GM18951 (cell line): ENCODE measurements around the gene MEGF6.

Experiments used
- POLR2A ChIP-seq: IDR thresholded peaks from 4 replicates; pipeline ENCODE4 v1.6.1; 2011; ENCODE audit warnings: mild to moderate bottlenecking; ENCODE audit not compliant: insufficient read length, insufficient read depth; ENCODE audit errors: extremely low read depth
- in situ Hi-C: fragments of 300-500 bp; cut with MboI; formaldehyde crosslinking; loops from one replicate; pipeline ENCODE4 v1.12.0; 2022; ENCODE audit warnings: low sequenced_read_pairs, mixed read lengths, inconsistent platforms; ENCODE audit not compliant: unreplicated experiment

Gene MEGF6

GRCh38 chr1:3618881-3619671 lies 7.8 kb upstream of the MEGF6 start:
- TF ChIP-seq POLR2A: no peak
- in situ Hi-C loops: no loop called here

- in situ Hi-C loops: no loop called here
- no peak for TF ChIP-seq POLR2A
Measured at GRCh38 chr1:3618531-3618880, 7.2 kb upstream of the MEGF6 start.

GRCh38 chr1:3617806-3618345 lies 6.6 kb upstream of the MEGF6 start:
- in situ Hi-C loops: no loop called here

GRCh38 chr1:3616861-3617260 lies 5.6 kb upstream of the MEGF6 start:
- in situ Hi-C loops: no loop called here
- TF ChIP-seq POLR2A: no peak

More at GRCh38 chr1:3617806-3618345, 6.6 kb upstream of the MEGF6 start:
- no peak for TF ChIP-seq POLR2A

GRCh38 chr1:3614755-3615742 lies 3.7 kb upstream of the MEGF6 start:
- no peak for TF ChIP-seq POLR2A
- in situ Hi-C loops: no loop called here

- TF ChIP-seq POLR2A: no peak
- in situ Hi-C loops: no loop called here
Measured at GRCh38 chr1:3612123-3612522, 815 bp upstream of the MEGF6 start.

- in situ Hi-C loops: no loop called here
- TF ChIP-seq POLR2A: no peak
Measured at GRCh38 chr1:3610527-3611169, 660 bp downstream of the MEGF6 start.

- in situ Hi-C loops: no loop called here
- TF ChIP-seq POLR2A: no peak
Measured at GRCh38 chr1:3609769-3610526, 1.4 kb downstream of the MEGF6 start.

- TF ChIP-seq POLR2A: no peak
- in situ Hi-C loops: no loop called here
Measured at GRCh38 chr1:3609016-3609768, 2.1 kb downstream of the MEGF6 start.

- no peak for TF ChIP-seq POLR2A
- in situ Hi-C loops: no loop called here
Measured at GRCh38 chr1:3608154-3608553, 3.2 kb downstream of the MEGF6 start.

- in situ Hi-C loops: no loop called here
Measured at GRCh38 chr1:3607703-3608065, 3.6 kb downstream of the MEGF6 start.

More at GRCh38 chr1:3607703-3608065, 3.6 kb downstream of the MEGF6 start:
- no peak for TF ChIP-seq POLR2A
